Epithelial cell of proximal tubule (primary cell): ENCODE data around the gene CTDSP2. TPM values are rescaled to one million over a fixed set of nuclear protein-coding genes. Genes with fewer than 3 reads are reported as not detected.
A peak's percentile ranks its signal among the peaks of the same experiment; 100 is the strongest.

Experiments used
- DNase-seq: peaks from one replicate; pipeline ENCODE4 v3.0.0-alpha.2; 2011; ENCODE audit warnings: low read depth
- H3K4me3 ChIP-seq: 2 replicates; pipeline ENCODE4 v1.5.1; 2011; ENCODE audit warnings: low read depth, mild to moderate bottlenecking, low read length
- total RNA-seq: library from RNA; depleted of rRNA; stranded (reverse); fragments of >200 nt; gene quantifications from 2 replicates; pipeline ENCODE4 v1.2.3, GENCODE V29; 2015
- TF ChIP-seq, protein P1 (sequence below): conservative IDR thresholded peaks from 2 replicates; pipeline ENCODE4 v1.5.1; 2012; ENCODE audit warnings: low read depth, mild to moderate bottlenecking, low read length

Gene CTDSP2
- total RNA-seq, 1 donor from 2014 or later: 53.1 TPM

DNA sequence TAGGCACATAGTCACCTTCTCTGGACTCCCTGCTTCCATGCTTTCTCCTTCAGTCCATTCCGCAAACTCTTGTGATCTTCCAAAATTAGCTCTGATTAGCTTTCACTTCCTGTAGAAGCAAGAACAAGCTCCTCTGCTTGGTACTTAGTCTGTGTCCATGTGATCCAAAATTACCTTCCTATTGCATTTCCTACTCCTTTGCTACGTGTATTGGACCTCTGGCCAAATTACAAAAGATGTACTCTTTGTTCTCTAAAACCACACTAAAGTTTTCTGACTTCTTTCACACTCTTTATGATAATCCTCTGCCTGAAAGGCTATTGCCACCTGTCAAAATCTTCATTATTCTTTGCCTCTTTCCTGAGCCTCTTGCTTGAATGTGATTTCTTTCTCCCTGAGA lies 64.7 kb downstream of the CTDSP2 start:
- TF ChIP-seq, protein P1, sequence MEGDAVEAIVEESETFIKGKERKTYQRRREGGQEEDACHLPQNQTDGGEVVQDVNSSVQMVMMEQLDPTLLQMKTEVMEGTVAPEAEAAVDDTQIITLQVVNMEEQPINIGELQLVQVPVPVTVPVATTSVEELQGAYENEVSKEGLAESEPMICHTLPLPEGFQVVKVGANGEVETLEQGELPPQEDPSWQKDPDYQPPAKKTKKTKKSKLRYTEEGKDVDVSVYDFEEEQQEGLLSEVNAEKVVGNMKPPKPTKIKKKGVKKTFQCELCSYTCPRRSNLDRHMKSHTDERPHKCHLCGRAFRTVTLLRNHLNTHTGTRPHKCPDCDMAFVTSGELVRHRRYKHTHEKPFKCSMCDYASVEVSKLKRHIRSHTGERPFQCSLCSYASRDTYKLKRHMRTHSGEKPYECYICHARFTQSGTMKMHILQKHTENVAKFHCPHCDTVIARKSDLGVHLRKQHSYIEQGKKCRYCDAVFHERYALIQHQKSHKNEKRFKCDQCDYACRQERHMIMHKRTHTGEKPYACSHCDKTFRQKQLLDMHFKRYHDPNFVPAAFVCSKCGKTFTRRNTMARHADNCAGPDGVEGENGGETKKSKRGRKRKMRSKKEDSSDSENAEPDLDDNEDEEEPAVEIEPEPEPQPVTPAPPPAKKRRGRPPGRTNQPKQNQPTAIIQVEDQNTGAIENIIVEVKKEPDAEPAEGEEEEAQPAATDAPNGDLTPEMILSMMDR: no peak
- H3K4me3 ChIP-seq: no peak overlapping the region
- no peak for DNase-seq

DNA sequence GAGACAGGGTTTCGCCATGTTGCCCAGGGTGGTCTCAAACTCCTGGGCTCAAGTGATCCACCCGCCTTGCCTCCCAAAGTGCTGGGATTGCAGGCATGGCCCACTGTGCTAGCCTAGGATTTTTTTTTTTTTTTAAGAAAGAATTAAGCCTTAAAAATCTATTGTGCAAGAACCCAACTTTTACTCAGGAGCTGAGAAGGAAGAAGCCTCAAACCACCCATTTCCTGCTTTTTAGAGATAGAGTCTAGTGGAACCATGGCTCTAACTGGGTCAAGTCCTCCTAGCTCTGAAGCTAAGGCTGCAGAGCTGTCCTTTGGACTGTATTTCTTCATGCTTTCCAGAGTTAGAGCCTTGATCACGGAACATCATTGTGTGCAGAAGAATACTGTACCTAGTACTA lies 65.3 kb downstream of the CTDSP2 start:
- TF ChIP-seq, protein P1: no peak
- no peak overlapping the region for H3K4me3 ChIP-seq
- DNase-seq: no peak

DNA sequence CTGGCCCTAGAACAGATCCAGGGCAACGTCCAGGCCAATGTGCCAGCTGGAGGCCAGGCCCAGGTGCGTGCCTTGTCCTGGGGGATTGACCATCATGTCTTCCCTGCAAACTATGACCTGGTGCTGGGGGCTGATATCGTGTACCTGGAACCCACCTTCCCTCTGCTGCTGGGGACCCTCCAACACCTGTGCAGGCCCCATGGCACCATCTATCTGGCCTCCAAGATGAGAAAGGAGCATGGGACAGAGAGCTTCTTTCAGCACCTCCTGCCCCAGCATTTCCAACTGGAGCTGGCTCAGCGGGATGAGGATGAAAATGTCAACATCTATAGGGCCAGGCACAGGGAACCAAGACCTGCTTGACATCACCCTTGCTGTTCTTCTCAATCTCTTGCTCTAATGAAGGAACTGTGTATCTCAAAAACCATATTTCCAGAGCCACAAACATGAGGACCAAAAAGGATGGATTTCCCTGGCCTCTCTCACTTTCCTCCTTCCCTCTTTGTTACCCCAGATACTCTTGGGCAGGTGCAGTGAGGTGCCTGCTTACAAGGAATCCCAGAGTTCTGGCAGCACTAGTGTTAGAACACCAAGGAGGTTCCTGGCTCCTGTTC lies 66.1 kb downstream of the CTDSP2 start:
- no peak overlapping the region for H3K4me3 ChIP-seq
- DNase-seq: no peak
- TF ChIP-seq, protein P1: no peak

DNA sequence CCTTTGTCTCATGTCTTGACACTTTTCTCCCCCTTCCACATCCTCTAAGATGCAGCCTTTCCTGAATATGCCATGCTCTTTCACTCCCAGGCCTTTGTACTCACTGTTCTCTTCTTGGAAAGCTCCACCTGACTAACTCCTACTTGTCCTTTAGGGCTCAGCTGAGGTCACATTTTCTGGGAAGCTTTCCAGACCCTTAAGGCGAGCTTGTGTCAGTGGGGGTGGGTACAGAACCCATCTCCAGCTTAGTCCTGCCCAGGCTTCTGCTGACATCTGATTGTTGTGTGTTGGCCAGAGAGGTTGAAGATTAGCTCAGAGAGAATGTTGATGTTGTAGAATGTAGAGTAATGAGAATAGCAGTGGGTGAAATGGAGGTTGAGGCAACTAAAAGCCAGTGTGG lies 66.8 kb downstream of the CTDSP2 start:
- TF ChIP-seq, protein P1: no peak
- DNase-seq: peak; percentile 67
- no peak overlapping the region for H3K4me3 ChIP-seq

DNA sequence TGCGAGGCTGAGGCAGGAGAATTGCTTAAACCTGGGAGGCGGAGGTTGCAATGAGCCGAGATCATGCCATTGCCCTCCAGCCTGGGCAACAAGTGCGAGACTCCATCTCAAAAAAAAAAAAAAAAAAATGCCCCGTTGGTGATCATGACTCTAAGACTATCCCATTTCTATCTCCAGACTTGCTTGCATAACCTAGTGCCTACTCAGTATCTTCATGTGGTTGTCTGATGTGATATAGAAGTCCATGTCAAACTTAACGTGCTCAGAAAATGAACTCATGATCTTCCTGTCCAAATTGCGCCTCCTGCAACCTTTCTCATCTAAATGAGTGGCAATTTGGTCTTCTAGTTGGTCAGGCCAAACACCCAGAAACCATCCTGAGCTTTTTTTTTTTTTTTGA lies 68.6 kb downstream of the CTDSP2 start:
- DNase-seq: no peak
- TF ChIP-seq, protein P1: no peak
- no peak overlapping the region for H3K4me3 ChIP-seq

DNA sequence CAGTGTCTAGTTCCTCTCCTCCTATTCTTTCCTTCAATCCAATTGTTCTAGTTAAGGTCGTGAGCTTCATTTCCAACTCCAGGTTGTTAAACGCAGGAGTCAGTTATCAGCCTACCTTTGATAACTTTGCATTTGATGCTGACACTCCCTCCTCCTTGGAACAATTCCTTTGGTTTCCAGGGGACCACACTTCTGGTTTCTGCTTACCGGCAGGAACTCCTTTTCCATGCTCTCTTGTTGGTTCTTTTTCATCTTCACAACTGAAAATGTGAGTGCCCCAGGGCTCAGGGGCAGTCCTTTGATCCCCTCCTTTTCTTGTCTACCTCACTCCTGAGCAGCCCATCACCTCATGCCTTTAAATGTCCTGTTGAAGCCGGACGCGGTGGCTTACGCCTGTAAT lies 69.2 kb downstream of the CTDSP2 start:
- DNase-seq: no peak
- TF ChIP-seq, protein P1: no peak
- no peak overlapping the region for H3K4me3 ChIP-seq

DNA sequence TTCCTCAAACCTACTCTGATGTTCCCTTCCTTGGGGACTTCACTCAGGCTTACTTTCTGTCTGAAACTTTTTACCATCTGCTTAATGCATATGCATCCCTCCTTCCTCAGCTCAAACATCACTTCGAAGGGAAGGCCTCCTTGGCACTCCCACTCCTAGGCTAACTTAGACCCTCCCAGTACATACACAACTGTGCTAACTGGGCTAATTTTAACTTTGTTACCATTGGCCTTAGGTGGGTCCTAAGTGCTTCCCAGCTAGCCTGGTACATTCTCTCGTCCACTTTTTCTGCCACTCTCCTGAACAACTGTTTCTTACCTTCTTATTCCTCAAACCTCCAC lies 70.3 kb downstream of the CTDSP2 start:
- no peak overlapping the region for H3K4me3 ChIP-seq
- TF ChIP-seq, protein P1: no peak
- DNase-seq: no peak
